IMR-90 (cell line): ENCODE data around the gene MAB21L4. TPM values are rescaled to one million over a fixed set of nuclear protein-coding genes. Genes with fewer than 3 reads are reported as not detected.

ENCODE experiments used
- ATAC-seq: fragments of 200-7000 bp; cut with Tn5 transposase; 2 replicates; pipeline ENCODE4 v1.9.1; 2020; ENCODE audit warnings: low read depth, mild to moderate bottlenecking, moderate library complexity
- BruUV-seq: library from RNA; stranded (reverse); fragments of 400-500 nt; replicated peaks from 2 replicates; lab custom pipeline; 2021; lab: Mats Ljungman, UMichigan
- CTCF ChIA-PET: fragments of 300-600 bp; formaldehyde crosslinking; extraction: SDS; loops from one replicate; lab custom pipeline; 2021; ENCODE audit warnings: antibody characterized with exemption; lab: Yijun Ruan, JAX
- POLR2A ChIA-PET: fragments of 300-600 bp; sonication (Branson Sonifier 250); formaldehyde crosslinking; loops from one replicate; lab custom pipeline; 2022; ENCODE audit warnings: antibody characterized with exemption; ENCODE audit not compliant: unreplicated experiment; lab: Charles Lee
- DNase-seq: peaks from one replicate; pipeline ENCODE4 v3.0.0; 2013
- H2AFZ ChIP-seq: replicated peaks from 2 replicates; pipeline ENCODE3; 2013; ENCODE audit warnings: low read length, mild to moderate bottlenecking; ENCODE audit not compliant: poor library complexity
- H2AK5ac ChIP-seq: 2 replicates; pipeline ENCODE4 v1.6.1; 2013; ENCODE audit warnings: low read depth, low read length, inconsistent platforms
- H2AK9ac ChIP-seq: replicated peaks from 2 replicates; pipeline ENCODE3; 2013; ENCODE audit warnings: mild to moderate bottlenecking, low read depth, low read length, moderate library complexity; ENCODE audit not compliant: poor library complexity
- H2BK120ac ChIP-seq: 2 replicates; pipeline ENCODE4 v1.6.1; 2013; ENCODE audit warnings: low read depth, low read length, inconsistent platforms
- H2BK15ac ChIP-seq: 3 replicates; pipeline ENCODE4 v1.6.1; 2013; ENCODE audit warnings: low read depth, low read length, inconsistent platforms
- H2BK20ac ChIP-seq: 2 replicates; pipeline ENCODE4 v1.6.1; 2013; ENCODE audit warnings: low read depth, mild to moderate bottlenecking, inconsistent platforms, low read length, moderate library complexity
- H2BK5ac ChIP-seq: 2 replicates; pipeline ENCODE4 v1.6.1; 2013; ENCODE audit warnings: mild to moderate bottlenecking, low read depth, low read length, inconsistent platforms; ENCODE audit not compliant: poor library complexity, severe bottlenecking
- H3K14ac ChIP-seq: replicated peaks from 2 replicates; pipeline ENCODE4 v1.6.1; 2013; ENCODE audit warnings: low read depth, low read length, inconsistent platforms
- H3K18ac ChIP-seq: 2 replicates; pipeline ENCODE4 v1.6.1; 2013; ENCODE audit warnings: low read depth, low read length, control low read depth
- H3K23ac ChIP-seq: 2 replicates; pipeline ENCODE4 v1.6.1; 2013; ENCODE audit warnings: low read depth, low read length, inconsistent platforms
- H3K27ac ChIP-seq: 2 replicates; pipeline ENCODE4 v1.5.1; 2013; ENCODE audit warnings: mild to moderate bottlenecking, control low read depth, low read length; ENCODE audit not compliant: insufficient read depth
- H3K27me3 ChIP-seq: 2 replicates; pipeline ENCODE4 v1.6.1; 2013; ENCODE audit warnings: low read length; ENCODE audit not compliant: control insufficient read depth, insufficient read depth
- H3K36me3 ChIP-seq: 2 replicates; pipeline ENCODE4 v1.6.1; 2013; ENCODE audit warnings: low read length, mixed read lengths; ENCODE audit not compliant: control insufficient read depth, insufficient read depth
- H3K4ac ChIP-seq: 2 replicates; pipeline ENCODE4 v1.6.1; 2013; ENCODE audit warnings: low read depth, low read length, inconsistent platforms
- H3K4me1 ChIP-seq: 2 replicates; pipeline ENCODE4 v1.6.1; 2013; ENCODE audit warnings: low read length, mixed read lengths; ENCODE audit not compliant: control insufficient read depth, insufficient read depth
- H3K4me2 ChIP-seq: 2 replicates; pipeline ENCODE4 v1.6.1; 2013; ENCODE audit warnings: low read depth, mild to moderate bottlenecking, control low read depth, low read length, moderate library complexity
- H3K4me3 ChIP-seq: 2 replicates; pipeline ENCODE4 v1.5.1; 2013; ENCODE audit warnings: low read depth, mild to moderate bottlenecking, control low read depth, low read length, moderate library complexity; ENCODE audit not compliant: insufficient read depth
- H3K56ac ChIP-seq: 2 replicates; pipeline ENCODE4 v1.6.1; 2013; ENCODE audit warnings: low read length, inconsistent platforms; ENCODE audit not compliant: insufficient read depth; ENCODE audit errors: extremely low read depth
- H3K79me1 ChIP-seq, 2 experiments: 2 replicates each; pipeline ENCODE4 v1.6.1; 2013; ENCODE audit warnings: low read length in 2 of 2, inconsistent platforms in 1 of 2, low read depth in 1 of 2
- H3K9ac ChIP-seq: 2 replicates; pipeline ENCODE4 v1.6.1; 2013; ENCODE audit warnings: low read depth, low read length, control low read depth
- H3K9me1 ChIP-seq: 2 replicates; pipeline ENCODE4 v1.6.1; 2013; ENCODE audit warnings: low read length, inconsistent platforms; ENCODE audit not compliant: insufficient read depth
- H3K9me3 ChIP-seq: 2 replicates; pipeline ENCODE4 v1.6.1; 2013; ENCODE audit warnings: low read length; ENCODE audit not compliant: control insufficient read depth, insufficient read depth
- H4K20me1 ChIP-seq: 2 replicates; pipeline ENCODE4 v1.6.1; 2013; ENCODE audit warnings: low read length, inconsistent platforms; ENCODE audit not compliant: insufficient read depth
- H4K5ac ChIP-seq: 2 replicates; pipeline ENCODE4 v1.6.1; 2013; ENCODE audit warnings: mild to moderate bottlenecking, low read depth, low read length, control low read depth
- H4K8ac ChIP-seq, 2 experiments: 2 replicates each; pipeline ENCODE4 v1.6.1; 2013; ENCODE audit warnings: low read depth in 2 of 2, low read length in 2 of 2, control low read depth in 1 of 2, inconsistent platforms in 1 of 2
- H4K91ac ChIP-seq: 2 replicates; pipeline ENCODE4 v1.6.1; 2013; ENCODE audit warnings: low read depth, low read length, inconsistent platforms; ENCODE audit not compliant: insufficient read depth
- BHLHE40 ChIP-seq: fragments of 150-350 bp; IDR thresholded peaks from 2 replicates; pipeline ENCODE4 v1.6.1; 2016; ENCODE audit warnings: mild to moderate bottlenecking, low read depth, low read length
- MAZ ChIP-seq: IDR thresholded peaks from 2 replicates; pipeline ENCODE4 v1.6.1; 2012; ENCODE audit warnings: low read depth, mild to moderate bottlenecking, low read length, improper control_type of control experiment, moderate library complexity, borderline replicate concordance
- WGBS, 2 experiments: methylation state at CpG; one replicate each; pipeline versions ENCODE4 v1.1.5 to v1.1.7; 2013; ENCODE audit warnings: missing lambda C conversion rate in 2 of 2; ENCODE audit not compliant: insufficient read length in 1 of 2; ENCODE audit errors: extremely low coverage in 2 of 2; 5-methylcytosine and 5-hydroxymethylcytosine counted together
- dilution Hi-C: fragments of 300-500 bp; cut with HindIII; formaldehyde crosslinking; loops from one replicate; pipeline ENCODE4 v1.14.3; 2018; ENCODE audit warnings: low sequenced_read_pairs; ENCODE audit not compliant: unreplicated experiment
- in situ Hi-C: fragments of 300-500 bp; cut with MboI; formaldehyde crosslinking; loops from 3 replicates; pipeline ENCODE4 v1.14.3; 2019; ENCODE audit warnings: low sequenced_read_pairs, inconsistent platforms, mixed read lengths
- intact Hi-C: fragments of 100-400 bp; cut with micrococcal nuclease; formaldehyde crosslinking; loops from 2 replicates; pipeline ENCODE4 v1.10.0; 2022
- polyA plus RNA-seq, 3 experiments: library from polyadenylated mRNA; depleted of rRNA; stranded (reverse); fragments of >200 nt; gene quantifications; 2 replicates each; pipeline ENCODE4 v1.2.3, GENCODE V29; 2012; ENCODE audit warnings: low replicate concordance in 1 of 3
- total RNA-seq: library from RNA; depleted of rRNA; stranded (reverse); fragments of >200 nt; gene quantifications from 2 replicates; pipeline ENCODE4 v1.2.3, GENCODE V29; 2012

The MAB21L4 gene
- total and polyA plus RNA-seq, 2 of the 4 experiments (the other 2 are of a cell fraction): not detected

DNA sequence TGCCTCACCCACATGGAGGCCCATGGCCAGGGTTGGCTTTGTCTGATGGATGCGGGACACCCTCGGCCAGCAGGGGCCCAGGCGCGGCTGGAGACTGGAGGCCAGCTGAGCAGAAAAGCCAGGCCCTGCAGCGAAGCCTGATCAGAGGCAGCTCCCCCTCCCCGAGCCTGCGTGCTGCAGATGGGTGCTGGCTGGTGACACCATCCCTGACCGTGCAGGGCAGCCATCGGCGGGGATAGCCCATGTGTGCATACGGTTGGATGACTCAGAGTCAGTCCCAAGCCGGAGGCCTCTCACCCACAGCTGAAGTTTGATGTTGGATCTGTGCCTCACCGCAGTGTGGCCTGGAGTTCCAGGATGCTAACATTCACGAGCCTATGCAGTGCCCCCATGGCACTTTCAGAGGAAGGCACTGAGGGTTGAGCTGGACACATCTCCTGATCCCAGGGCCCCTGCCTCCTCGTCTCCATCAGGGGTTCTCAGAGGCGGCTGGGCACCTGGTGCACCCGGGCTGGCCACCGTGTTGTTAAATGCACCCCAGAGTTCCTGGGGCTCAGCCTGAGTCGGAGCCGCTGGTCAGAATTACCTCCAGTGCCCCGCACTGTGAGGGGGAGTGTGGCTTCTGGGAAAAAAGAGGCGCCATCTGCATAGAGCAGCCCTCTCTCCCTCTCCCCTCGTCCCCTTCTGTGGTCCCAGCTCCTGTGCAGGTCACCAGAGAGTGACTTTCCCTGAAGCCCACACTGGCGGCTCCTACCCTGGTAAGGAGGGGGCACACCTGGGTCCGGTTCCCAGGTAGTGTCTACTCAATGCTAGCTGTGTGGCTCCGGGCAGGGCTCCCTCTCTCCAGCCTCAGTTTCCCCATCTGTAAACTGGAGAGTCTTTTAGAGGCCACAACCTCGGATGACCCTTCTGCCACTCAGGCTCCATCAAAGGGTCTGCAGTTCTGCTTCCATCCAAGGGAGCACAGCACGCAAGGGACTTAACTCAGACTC, 56.5 kb downstream of the MAB21L4 start:
- no peak overlapping the region for H4K5ac ChIP-seq
- no peak overlapping the region for H3K14ac ChIP-seq
- dilution Hi-C loops (no loop called here), in situ Hi-C loops (loop anchor here (10.0 kb wide), 1 partner anchor 335 kb away; no protein-coding TSS in a partner anchor), intact Hi-C loops (loop anchor here (1.0 kb wide), 2 partner anchors 29 to 325 kb away; no protein-coding TSS in a partner anchor)
- WGBS, 2 experiments: 73% methylated on average over 11 of the region's 28 CpGs; no CpG with 5 or more reads in 1 of the 2 experiments
- no peak overlapping the region for H4K8ac ChIP-seq
- H2BK15ac ChIP-seq: no peak overlapping the region
- no peaks in the 10 kb centered on the region for H3K9me3 ChIP-seq
- no peak overlapping the region for H3K9ac ChIP-seq
- no TSS peak for BruUV-seq
- peaks cover 38% of the 10 kb centered on the region for H3K27me3 ChIP-seq
- no peak overlapping the region for H3K18ac ChIP-seq
- DNase-seq (peak; percentile 41), ATAC-seq (no peak)
- H3K56ac ChIP-seq: no peak overlapping the region
- H2BK120ac ChIP-seq: no peak overlapping the region
- H2BK5ac ChIP-seq: no peak overlapping the region
- no peak overlapping the region for H2AK9ac ChIP-seq
- H2AFZ ChIP-seq: no peak overlapping the region
- TF ChIP-seq MAZ: no peak
- 0 out of 2 replicates have a peak, but pooled peaks have one; percentile 11 for TF ChIP-seq BHLHE40
- no peaks in the 10 kb centered on the region for H4K20me1 ChIP-seq
- no peaks in the 10 kb centered on the region for H3K36me3 ChIP-seq
- H3K4ac ChIP-seq: no peak overlapping the region
- H3K9me1 ChIP-seq: no peaks in the 10 kb centered on the region
- ChIA-PET CTCF (interaction anchor here (0.9 to 1.4 kb wide), 5 partner anchors 13 to 778 kb away, joined by 3 to 8 read pairs (median 4); no protein-coding TSS in a partner anchor), POLR2A (no interaction called here)
- no peak overlapping the region for H3K27ac ChIP-seq
- no peaks in the 10 kb centered on the region for H3K79me1 ChIP-seq
- no peak overlapping the region for H3K23ac ChIP-seq
- H3K4me2 ChIP-seq: no peak overlapping the region
- H3K4me1 ChIP-seq: peaks cover 6% of the 10 kb centered on the region; the same call in 1 of the 2 replicates
- H2AK5ac ChIP-seq: no peak overlapping the region
- no peak overlapping the region for H3K4me3 ChIP-seq
- H4K91ac ChIP-seq: no peak overlapping the region
- no peak overlapping the region for H2BK20ac ChIP-seq
